EH (cell line): ENCODE results near the gene NAA40.

Experiments used
- DNase-seq: peaks from one replicate; pipeline ENCODE4 v3.0.0-alpha.2; 2015; ENCODE audit warnings: low read depth

The NAA40 gene

GRCh38 chr11:63938479-63939396 lies at the start of gene NAA40:
Gene NAA40, plus strand, starts transcription at chr11:63939002. Its CDS starts 95 bp downstream, at chr11:63939097.
- peak; percentile 96 for DNase-seq

GRCh38 chr11:63889344-63889743 lies 49.5 kb upstream of the NAA40 start:
- no peak for DNase-seq

DNA sequence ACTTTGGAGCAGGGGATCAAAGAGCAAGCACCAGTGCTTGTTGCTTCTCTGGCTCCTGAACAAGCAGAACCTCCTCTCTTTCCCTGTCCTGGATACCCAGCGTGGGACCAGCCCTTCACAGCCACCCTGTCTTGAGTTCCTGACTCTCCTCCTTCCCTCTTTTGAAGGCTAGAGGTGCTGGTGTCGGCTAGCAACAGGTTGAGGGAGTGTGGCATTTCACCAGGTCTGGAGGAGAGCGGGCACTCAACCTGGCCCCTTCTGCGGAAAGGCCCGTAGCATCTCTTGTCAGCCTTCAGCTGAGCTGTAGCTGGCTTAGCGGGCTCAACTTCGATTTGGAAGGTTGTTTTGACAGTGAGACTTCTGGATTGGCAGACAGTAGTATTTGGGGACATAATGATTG lies 48.4 kb upstream of the NAA40 start:
- no peak for DNase-seq

DNA sequence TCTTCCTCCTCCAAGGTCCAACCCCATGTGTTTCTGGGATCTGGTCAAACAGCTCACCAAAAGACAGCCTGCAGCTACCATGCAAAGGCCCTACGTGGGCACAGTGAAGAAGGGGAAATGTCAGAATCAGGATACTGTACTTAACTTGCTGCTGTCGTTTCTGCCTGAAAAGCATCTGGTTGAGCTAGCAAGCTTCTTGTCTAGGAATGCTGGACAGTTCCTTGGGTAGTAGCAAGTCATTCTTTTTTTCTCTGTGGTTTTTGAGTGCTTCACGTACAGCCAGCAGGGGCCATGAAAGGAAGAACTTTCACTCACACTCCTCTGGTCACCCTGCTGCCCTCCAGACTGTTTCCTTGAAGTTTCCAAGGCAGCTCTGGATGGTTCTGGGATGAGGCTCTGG lies 46.6 kb upstream of the NAA40 start:
- peak; percentile 52 for DNase-seq

DNA sequence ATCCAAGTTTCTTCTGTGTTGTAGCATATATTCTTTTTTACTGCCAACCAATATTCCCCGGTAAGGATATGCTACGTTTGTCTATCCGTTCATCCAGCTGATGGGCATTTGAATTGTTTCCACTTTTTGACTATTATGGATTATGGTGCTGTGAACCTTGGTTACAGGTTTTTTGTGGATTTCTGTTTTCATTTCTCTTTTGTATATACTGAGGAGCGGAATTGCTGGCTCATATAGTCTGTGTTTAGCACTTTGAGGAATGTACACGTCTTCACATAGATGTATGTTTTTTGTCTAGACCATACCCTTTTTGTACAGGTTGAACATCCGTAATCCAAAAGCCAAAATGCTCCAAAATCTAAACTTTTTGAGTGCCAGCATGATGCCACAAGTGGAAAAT lies 45.4 kb upstream of the NAA40 start:
- no peak for DNase-seq

DNA sequence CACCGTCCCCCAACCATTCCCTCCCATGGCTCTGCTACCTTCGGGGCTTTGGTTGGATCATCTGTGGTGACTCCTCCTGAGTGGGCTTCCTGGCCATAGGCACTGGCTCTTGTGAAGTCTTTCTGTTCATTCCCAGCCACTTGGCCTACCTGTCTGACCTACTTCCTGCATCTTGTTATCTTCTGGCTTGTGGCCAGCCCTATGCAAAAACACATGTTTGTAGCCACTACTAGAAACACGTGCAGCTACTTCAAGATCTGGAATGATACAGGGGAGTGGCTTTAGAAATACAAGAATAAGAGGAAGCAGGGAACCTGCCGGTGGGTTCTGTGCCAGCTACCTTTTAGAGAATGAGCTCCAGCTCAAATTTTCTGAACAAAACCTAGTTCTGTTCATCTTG lies 42.7 kb upstream of the NAA40 start:
- DNase-seq = no peak

DNA sequence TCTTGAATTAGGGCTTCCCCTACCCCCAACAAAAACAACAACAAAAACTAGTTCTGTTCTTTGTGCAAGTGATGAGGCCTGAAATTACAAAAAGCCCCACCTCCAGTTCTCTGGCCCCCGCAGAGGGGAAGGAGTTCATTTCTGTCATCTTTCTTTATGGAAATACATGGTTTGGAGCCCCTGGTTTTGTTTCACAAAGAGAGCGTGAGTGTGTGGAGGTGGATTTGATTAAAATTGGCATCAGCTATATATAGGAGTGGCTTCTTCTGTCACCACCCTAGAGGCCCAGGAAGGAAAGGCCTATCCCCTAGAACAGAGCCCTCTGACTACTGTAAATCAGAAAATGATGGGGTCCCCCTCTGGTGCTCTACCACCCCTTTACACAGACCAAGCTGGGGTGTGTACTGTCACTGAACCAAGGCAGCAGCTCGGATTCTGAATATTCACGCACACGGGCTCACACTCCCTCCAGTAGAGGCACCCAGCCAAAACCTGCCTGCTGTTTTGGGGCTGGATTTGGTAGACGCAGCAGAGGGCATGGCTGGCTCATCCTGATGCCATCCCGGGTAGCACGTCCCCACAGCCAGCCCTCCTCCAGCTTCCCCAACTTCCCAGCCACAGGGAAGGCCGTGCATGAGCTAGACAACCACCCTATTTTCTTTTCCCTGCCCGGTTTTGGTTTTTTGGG lies 41.2 kb upstream of the NAA40 start:
- DNase-seq = no peak

DNA sequence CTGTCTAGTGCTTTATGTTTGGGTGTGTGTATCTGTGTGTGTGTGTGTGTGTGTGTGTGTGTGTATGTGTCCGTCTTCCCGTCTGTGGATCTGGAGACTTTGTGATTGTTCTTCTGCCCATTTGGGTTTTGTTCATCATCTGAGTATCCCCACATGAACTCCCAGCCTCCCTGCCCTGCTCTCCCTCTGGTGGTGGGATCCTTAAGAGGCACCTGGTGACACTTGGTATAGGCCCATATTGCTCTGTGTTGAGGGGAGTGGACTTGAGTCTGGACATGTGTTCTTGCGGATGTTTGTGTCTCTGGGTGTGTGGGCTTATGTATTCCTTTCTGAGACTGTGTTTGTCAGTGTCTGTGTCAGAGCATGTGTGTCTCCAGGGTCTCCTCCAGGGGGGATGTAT lies 37.1 kb upstream of the NAA40 start:
- DNase-seq = peak; percentile 39

DNA sequence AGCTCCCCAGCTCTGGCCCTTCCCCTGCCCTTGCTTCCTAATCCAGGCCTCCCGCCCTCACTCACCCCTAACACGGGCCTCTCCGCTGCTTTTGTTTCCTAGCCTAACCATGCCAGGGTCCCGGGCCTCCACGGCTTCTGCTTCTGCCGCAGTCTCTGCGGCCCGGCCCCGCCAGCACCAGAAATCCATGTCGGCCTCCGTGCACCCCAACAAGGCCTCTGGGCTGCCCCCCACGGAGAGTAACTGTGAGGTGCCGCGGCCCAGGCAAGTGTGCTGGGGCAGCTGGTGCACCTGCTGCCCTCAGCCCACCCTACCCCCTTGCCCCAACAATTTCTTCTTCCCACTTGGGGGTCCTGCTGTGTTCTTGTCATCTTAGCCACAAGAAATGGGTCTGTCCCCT lies 34.9 kb upstream of the NAA40 start:
- DNase-seq = no peak

DNA sequence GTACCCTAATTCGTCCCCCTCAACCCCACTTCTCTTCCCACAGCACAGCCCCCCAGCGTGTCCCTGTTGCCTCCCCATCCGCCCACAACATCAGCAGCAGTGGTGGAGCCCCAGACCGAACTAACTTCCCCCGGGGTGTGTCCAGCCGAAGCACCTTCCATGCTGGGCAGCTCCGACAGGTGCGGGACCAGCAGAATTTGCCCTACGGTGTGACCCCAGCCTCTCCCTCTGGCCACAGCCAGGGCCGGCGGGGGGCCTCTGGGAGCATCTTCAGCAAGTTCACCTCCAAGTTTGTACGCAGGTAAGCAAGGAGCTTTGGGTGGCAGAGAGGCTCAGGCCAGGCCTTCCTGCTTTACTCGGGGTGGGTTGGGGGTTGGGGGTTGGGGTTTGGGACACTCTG lies 34.1 kb upstream of the NAA40 start:
- DNase-seq = no peak

DNA sequence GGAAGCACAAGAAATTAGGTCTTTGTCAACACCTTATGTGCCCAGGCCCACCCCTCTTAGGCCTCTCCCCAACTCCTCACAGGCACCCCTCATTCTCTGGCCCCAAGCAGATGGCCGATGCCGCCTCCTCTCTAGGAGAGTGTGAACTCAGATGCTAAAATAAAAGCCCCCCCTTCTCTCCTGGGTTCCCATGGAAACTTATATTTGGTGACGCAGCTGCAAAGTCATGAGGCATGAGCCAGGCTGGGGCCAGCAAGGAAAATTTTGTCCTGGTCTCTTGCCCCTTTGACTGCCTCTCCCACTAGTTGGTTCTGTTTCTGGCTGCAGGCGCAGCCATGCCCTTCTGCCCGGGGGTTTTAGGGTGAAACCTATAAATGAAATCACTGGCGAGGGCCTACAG lies 33.6 kb upstream of the NAA40 start:
- no peak for DNase-seq

DNA sequence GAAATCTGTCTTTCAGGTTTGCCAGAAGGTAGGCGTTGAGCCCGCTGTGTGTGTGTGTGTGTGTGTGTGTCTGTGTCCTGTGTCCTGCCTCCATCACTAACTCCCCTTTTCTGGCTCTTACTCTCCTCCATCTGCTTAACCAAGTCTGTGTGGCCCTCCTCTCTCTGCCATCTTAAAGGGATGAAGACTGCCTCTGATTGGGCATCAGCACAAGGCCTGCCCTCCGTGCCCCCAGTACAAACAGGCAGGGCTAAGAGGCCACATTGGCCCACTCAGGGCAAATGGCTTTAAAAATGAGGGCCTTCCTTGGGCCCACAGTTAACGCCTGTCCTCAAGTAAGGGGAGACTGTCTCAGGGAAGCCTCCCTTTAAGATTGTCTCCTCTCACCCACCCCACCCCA lies 32.7 kb upstream of the NAA40 start:
- DNase-seq = no peak

GRCh38 chr11:63906585-63906984 lies 32.2 kb upstream of the NAA40 start:
- DNase-seq = peak; percentile 26

DNA sequence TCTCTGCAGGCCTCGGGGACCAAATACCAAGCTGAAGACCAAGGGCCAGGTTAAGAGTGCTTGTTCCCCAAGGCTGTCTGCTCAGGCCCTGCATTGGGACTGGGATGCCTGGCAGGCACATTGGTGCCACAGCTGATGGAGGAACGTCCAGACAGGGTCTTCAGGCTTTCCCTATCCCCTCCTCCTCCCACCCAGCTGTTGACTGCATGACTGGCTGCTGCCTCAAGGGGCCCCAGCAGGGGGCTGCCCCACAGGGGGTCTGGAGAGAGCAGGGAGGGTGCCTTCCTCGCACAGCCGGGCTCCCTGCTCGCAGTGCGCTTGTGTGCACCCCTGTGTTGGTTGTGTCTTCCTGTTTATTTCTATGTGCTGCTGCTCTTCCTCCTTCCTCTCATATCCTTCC lies 31.7 kb upstream of the NAA40 start:
- no peak for DNase-seq

- DNase-seq = no peak
These were observed 30.8 kb upstream of the NAA40 start for GRCh38 chr11:63907808-63908530.

DNA sequence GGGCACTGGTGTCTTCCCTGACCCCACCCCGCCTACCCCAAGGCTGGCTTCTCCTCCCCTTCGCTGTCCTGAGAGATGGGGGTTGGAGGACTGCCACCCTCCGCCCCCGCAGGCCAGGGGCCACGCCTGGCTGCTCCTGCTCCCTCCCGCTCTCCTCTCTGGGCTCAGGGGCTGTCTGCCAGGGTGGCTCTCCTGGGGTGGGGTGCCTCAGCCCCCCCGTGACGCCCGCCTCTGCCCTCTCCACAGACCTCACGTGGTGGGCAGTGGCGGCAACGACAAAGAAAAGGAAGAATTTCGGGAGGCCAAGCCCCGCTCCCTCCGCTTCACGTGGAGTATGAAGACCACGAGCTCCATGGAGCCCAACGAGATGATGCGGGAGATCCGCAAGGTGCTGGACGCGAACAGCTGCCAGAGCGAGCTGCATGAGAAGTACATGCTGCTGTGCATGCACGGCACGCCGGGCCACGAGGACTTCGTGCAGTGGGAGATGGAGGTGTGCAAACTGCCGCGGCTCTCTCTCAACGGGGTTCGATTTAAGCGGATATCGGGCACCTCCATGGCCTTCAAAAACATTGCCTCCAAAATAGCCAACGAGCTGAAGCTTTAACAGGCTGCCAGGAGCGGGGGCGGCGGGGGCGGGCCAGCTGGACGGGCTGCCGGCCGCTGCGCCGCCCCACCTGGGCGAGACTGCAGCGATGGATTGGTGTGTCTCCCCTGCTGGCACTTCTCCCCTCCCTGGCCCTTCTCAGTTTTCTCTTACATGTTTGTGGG lies 30.0 kb upstream of the NAA40 start:
- no peak for DNase-seq

- DNase-seq = no peak
These were observed 29.0 kb upstream of the NAA40 start for GRCh38 chr11:63909591-63910506.

DNA sequence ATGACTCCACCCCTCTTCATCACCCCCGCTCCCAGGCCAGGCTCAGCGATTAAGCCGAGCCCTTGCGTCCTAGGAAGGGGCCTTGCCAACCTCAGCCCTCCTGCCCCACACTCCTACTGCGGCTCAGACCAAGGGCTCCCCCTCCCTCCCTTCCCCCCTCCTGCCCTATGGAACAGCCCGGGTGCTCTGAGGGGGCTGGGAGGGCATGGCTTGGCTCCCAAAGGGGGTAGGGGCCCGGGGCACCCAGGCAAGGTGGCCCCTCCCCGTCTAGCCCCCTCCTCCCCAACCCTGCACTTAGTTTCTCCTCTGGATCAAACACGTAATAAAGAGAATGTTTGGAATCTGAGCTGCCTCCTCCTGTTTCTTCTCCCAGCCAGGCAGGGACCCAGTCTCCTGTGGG lies 28.1 kb upstream of the NAA40 start:
- no peak for DNase-seq

DNA sequence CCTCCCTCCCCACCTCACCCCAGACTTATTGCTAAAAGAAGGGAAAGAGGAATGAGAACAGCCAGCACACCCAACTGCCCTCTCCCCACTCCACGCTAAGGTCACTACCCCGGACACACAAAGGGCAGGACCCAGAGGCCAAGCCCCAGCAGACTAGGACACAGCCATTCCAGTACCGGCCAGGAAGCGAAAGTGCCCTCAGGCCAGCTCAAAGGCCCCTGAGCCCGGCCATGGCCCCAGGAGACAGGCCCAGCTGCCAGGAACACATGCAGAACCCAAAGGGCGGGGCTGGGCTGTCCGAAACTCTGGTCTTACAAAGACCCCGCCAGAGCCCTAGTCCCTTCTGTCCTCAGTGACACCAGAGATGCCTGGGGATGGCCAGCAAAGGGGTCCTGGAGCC lies 27.4 kb upstream of the NAA40 start:
- DNase-seq = no peak

DNA sequence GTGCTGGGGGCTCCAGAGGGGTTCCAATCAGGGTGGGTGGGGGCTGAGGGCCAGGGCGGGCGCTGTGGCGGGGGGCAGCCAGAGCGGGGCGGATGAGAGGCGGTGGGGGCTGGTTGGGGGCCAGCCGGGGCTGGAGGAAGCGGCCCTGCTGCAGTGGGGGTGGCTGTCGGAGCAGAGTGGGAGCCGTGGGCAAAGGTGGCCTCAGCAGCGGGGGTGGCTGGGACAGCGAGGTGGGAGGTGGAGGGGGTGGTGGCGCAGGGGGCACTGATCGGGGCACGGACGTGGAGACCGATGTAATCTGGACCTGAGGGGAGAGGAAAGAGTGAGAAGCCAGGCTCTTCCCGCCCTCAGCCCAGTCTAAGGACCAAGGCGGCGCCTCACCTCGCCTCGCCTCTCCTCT lies 26.9 kb upstream of the NAA40 start:
- no peak for DNase-seq

GRCh38 chr11:63912678-63913077 lies 26.1 kb upstream of the NAA40 start:
- no peak for DNase-seq
